ENCODE results near the gene DMGDH. TPM values are rescaled to one million over a fixed set of nuclear protein-coding genes. Genes with fewer than 3 reads are reported as not detected.

Gene DMGDH
- 1.1 TPM in 1 of 2 replicates, not detected in the other for total RNA-seq (2014; rRNA removed; shearing (Covaris generic))

- Histone ChIP-seq H3K4me3 (ENCODE audit: insufficient read depth, low read depth, low read length) (no peak within 1 kb of the TSS), H3K27me3 (ENCODE audit: control insufficient read depth, insufficient read depth, low read length) (no peaks in the 10 kb centered on the region), H3K36me3 (replicated peaks; ENCODE audit: control insufficient read depth, insufficient read depth, low read length) (no peaks in the 10 kb centered on the region)
- DNase-seq, result peak; percentile 51
Observed at GRCh38 chr5:79069488-79070349, at the start of gene DMGDH, which contains the start of gene BHMT2. DMGDH (minus strand) TSS chr5:79069674; CDS start chr5:79069620, 54 bp downstream. BHMT2 (plus strand) TSS chr5:79069767; CDS start chr5:79069783, 16 bp downstream.

GRCh38 chr5:79112703-79113058 lies 43.2 kb upstream of the DMGDH start:
- DNase-seq, result peak; percentile 16
- peaks cover 35% of the 10 kb centered on the region for H3K27me3 ChIP-seq (ENCODE audit: control insufficient read depth, insufficient read depth, low read length)
- no peak overlapping the region for H3K4me3 ChIP-seq (ENCODE audit: insufficient read depth, low read depth, low read length)
- no peaks in the 10 kb centered on the region for H3K36me3 ChIP-seq (replicated peaks; ENCODE audit: control insufficient read depth, insufficient read depth, low read length)

GRCh38 chr5:79111960-79112702 lies 42.7 kb upstream of the DMGDH start:
- Histone ChIP-seq H3K36me3 (replicated peaks; ENCODE audit: control insufficient read depth, insufficient read depth, low read length) (no peaks in the 10 kb centered on the region), H3K4me3 (ENCODE audit: insufficient read depth, low read depth, low read length) (peak overlapping the region; percentile 53), H3K27me3 (ENCODE audit: control insufficient read depth, insufficient read depth, low read length) (peaks cover 35% of the 10 kb centered on the region)
- DNase-seq, result peak; percentile 75

- DNase-seq, result peak; percentile 77
- Histone ChIP-seq H3K27me3 (ENCODE audit: control insufficient read depth, insufficient read depth, low read length) (peaks cover 35% of the 10 kb centered on the region), H3K4me3 (ENCODE audit: insufficient read depth, low read depth, low read length) (peak within 1 kb of the TSS; percentile 53), H3K36me3 (replicated peaks; ENCODE audit: control insufficient read depth, insufficient read depth, low read length) (no peaks in the 10 kb centered on the region)
Observed at GRCh38 chr5:79111387-79111959, 42.0 kb upstream of the DMGDH start, which contains the start of gene BHMT. BHMT (plus strand) TSS chr5:79111809; CDS start chr5:79111886, 77 bp downstream.

GRCh38 chr5:79109527-79110492 lies 40.3 kb upstream of the DMGDH start:
- DNase-seq, result peak; percentile 72
- Histone ChIP-seq H3K4me3 (ENCODE audit: insufficient read depth, low read depth, low read length) (no peak overlapping the region), H3K36me3 (replicated peaks; ENCODE audit: control insufficient read depth, insufficient read depth, low read length) (no peaks in the 10 kb centered on the region), H3K27me3 (ENCODE audit: control insufficient read depth, insufficient read depth, low read length) (peaks cover 35% of the 10 kb centered on the region)

GRCh38 chr5:79108792-79109191 lies 39.3 kb upstream of the DMGDH start:
- DNase-seq, result no peak
- H3K27me3 ChIP-seq (ENCODE audit: control insufficient read depth, insufficient read depth, low read length), result peaks cover 32% of the 10 kb centered on the region
- no peak overlapping the region for H3K4me3 ChIP-seq (ENCODE audit: insufficient read depth, low read depth, low read length)
- no peaks in the 10 kb centered on the region for H3K36me3 ChIP-seq (replicated peaks; ENCODE audit: control insufficient read depth, insufficient read depth, low read length)

- H3K27me3 ChIP-seq (ENCODE audit: control insufficient read depth, insufficient read depth, low read length), result peaks cover 25% of the 10 kb centered on the region
- no peaks in the 10 kb centered on the region for H3K36me3 ChIP-seq (replicated peaks; ENCODE audit: control insufficient read depth, insufficient read depth, low read length)
- no peak for DNase-seq
- no peak overlapping the region for H3K4me3 ChIP-seq (ENCODE audit: insufficient read depth, low read depth, low read length)
Observed at GRCh38 chr5:79108086-79108485, 38.6 kb upstream of the DMGDH start.

GRCh38 chr5:79107020-79107796 lies 37.7 kb upstream of the DMGDH start:
- no peak for DNase-seq
- Histone ChIP-seq H3K4me3 (ENCODE audit: insufficient read depth, low read depth, low read length) (no peak overlapping the region), H3K36me3 (replicated peaks; ENCODE audit: control insufficient read depth, insufficient read depth, low read length) (no peaks in the 10 kb centered on the region), H3K27me3 (ENCODE audit: control insufficient read depth, insufficient read depth, low read length) (peaks cover 16% of the 10 kb centered on the region)

- H3K27me3 ChIP-seq (ENCODE audit: control insufficient read depth, insufficient read depth, low read length), result peaks cover 3% of the 10 kb centered on the region
- no peak overlapping the region for H3K4me3 ChIP-seq (ENCODE audit: insufficient read depth, low read depth, low read length)
- no peaks in the 10 kb centered on the region for H3K36me3 ChIP-seq (replicated peaks; ENCODE audit: control insufficient read depth, insufficient read depth, low read length)
- DNase-seq, result no peak
Observed at GRCh38 chr5:79105868-79106267, 36.4 kb upstream of the DMGDH start.

- Histone ChIP-seq H3K4me3 (ENCODE audit: insufficient read depth, low read depth, low read length) (no peak overlapping the region), H3K36me3 (replicated peaks; ENCODE audit: control insufficient read depth, insufficient read depth, low read length) (no peaks in the 10 kb centered on the region), H3K27me3 (ENCODE audit: control insufficient read depth, insufficient read depth, low read length) (no peaks in the 10 kb centered on the region)
- DNase-seq, result no peak
Observed at GRCh38 chr5:79093762-79094161, 24.3 kb upstream of the DMGDH start.

GRCh38 chr5:79091064-79091463 lies 21.6 kb upstream of the DMGDH start:
- no peak for DNase-seq

GRCh38 chr5:79088507-79088906 lies 19.0 kb upstream of the DMGDH start:
- Histone ChIP-seq H3K4me3 (ENCODE audit: insufficient read depth, low read depth, low read length) (no peak overlapping the region), H3K36me3 (replicated peaks; ENCODE audit: control insufficient read depth, insufficient read depth, low read length) (no peaks in the 10 kb centered on the region), H3K27me3 (ENCODE audit: control insufficient read depth, insufficient read depth, low read length) (no peaks in the 10 kb centered on the region)
- no peak for DNase-seq

More at GRCh38 chr5:79091064-79091463, 21.6 kb upstream of the DMGDH start:
- Histone ChIP-seq H3K27me3 (ENCODE audit: control insufficient read depth, insufficient read depth, low read length) (no peaks in the 10 kb centered on the region), H3K36me3 (replicated peaks; ENCODE audit: control insufficient read depth, insufficient read depth, low read length) (no peaks in the 10 kb centered on the region), H3K4me3 (ENCODE audit: insufficient read depth, low read depth, low read length) (no peak overlapping the region)

GRCh38 chr5:79086116-79086515 lies 16.6 kb upstream of the DMGDH start:
- H3K27me3 ChIP-seq (ENCODE audit: control insufficient read depth, insufficient read depth, low read length), result no peaks in the 10 kb centered on the region
- no peak for DNase-seq
- H3K4me3 ChIP-seq (ENCODE audit: insufficient read depth, low read depth, low read length), result no peak overlapping the region
- H3K36me3 ChIP-seq (replicated peaks; ENCODE audit: control insufficient read depth, insufficient read depth, low read length), result no peaks in the 10 kb centered on the region
